Testis (tissue), 2 donors: ENCODE measurements around the gene AOC2.
"Not testable (repeated sequence)": the region's sequence is repeated elsewhere in the genome, so short reads cannot be mapped to it uniquely, and the experiment has no call there.

Experiments used
- POLR2A ChIP-seq: fragments of 450-650 bp; IDR thresholded peaks from one replicate; pipeline ENCODE4 v1.6.1; 2017; ENCODE audit warnings: antibody characterized with exemption, mild to moderate bottlenecking, moderate library complexity
- TF ChIP-seq, protein P1 (sequence below), 3 experiments: fragments of 450-650 bp in 2 of 3; fragments of 200-600 bp in 1 of 3; sonication (generic) in 1 of 3; IDR thresholded peaks; one replicate each; pipeline ENCODE4 v1.5.1; 2016 to 2019; ENCODE audit warnings: antibody characterized with exemption in 3 of 3, mild to moderate bottlenecking in 2 of 3, moderate library complexity in 1 of 3

DNA sequence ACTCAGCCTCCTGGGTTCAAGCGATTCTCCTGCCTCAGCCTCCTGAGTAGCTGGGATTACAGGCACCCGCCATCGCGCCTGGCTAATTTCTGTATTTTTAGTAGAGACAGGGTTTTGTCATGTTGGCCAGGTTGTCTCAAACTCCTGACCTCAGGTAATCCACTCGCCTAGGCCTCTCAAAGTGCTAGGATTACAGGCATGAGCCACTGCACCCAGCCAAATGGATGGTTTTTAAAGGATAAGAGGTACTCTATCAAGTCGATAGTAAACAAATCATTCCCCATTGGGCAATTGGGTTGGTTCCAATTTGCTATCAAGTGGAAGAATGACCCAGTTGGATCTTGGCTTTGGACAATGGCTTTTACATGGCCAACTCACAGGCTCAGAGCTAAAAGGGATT is 37.3 kb downstream of the AOC2 start:
- TF ChIP-seq, protein P1, sequence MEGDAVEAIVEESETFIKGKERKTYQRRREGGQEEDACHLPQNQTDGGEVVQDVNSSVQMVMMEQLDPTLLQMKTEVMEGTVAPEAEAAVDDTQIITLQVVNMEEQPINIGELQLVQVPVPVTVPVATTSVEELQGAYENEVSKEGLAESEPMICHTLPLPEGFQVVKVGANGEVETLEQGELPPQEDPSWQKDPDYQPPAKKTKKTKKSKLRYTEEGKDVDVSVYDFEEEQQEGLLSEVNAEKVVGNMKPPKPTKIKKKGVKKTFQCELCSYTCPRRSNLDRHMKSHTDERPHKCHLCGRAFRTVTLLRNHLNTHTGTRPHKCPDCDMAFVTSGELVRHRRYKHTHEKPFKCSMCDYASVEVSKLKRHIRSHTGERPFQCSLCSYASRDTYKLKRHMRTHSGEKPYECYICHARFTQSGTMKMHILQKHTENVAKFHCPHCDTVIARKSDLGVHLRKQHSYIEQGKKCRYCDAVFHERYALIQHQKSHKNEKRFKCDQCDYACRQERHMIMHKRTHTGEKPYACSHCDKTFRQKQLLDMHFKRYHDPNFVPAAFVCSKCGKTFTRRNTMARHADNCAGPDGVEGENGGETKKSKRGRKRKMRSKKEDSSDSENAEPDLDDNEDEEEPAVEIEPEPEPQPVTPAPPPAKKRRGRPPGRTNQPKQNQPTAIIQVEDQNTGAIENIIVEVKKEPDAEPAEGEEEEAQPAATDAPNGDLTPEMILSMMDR (IDR thresholded peaks at IDR 0.05): not testable (repeated sequence)
- not testable (repeated sequence) for TF ChIP-seq POLR2A
